ENCODE measurements around the gene GABPB1. TPM values are rescaled to one million over a fixed set of nuclear protein-coding genes. Genes with fewer than 3 reads are reported as not detected.

Gene GABPB1
- polyA plus RNA-seq, 1 donor, result 16.2 TPM

GRCh38 chr15:50241684-50242450 is 113.1 kb downstream of the GABPB1 start:
- no peak for DNase-seq (ENCODE audit: low read depth)

GRCh38 chr15:50238255-50238654 is 116.7 kb downstream of the GABPB1 start:
- no peak for DNase-seq (ENCODE audit: low read depth)

GRCh38 chr15:50236433-50236832 is 118.6 kb downstream of the GABPB1 start:
- no peak for DNase-seq (ENCODE audit: low read depth)

- DNase-seq (ENCODE audit: low read depth), result no peak
These were observed 119.2 kb downstream of the GABPB1 start for GRCh38 chr15:50235794-50236193.

- no peak for DNase-seq (ENCODE audit: low read depth)
These were observed 120.2 kb downstream of the GABPB1 start for GRCh38 chr15:50234764-50235163.

GRCh38 chr15:50233192-50233736 is 121.7 kb downstream of the GABPB1 start:
- no peak for DNase-seq (ENCODE audit: low read depth)

GRCh38 chr15:50232791-50233190 is 122.2 kb downstream of the GABPB1 start:
- no peak for DNase-seq (ENCODE audit: low read depth)

GRCh38 chr15:50231761-50232160 is 123.2 kb downstream of the GABPB1 start:
- DNase-seq (ENCODE audit: low read depth), result no peak

GRCh38 chr15:50229336-50229735 is 125.7 kb downstream of the GABPB1 start:
- no peak for DNase-seq (ENCODE audit: low read depth)

GRCh38 chr15:50228866-50229265 is 126.1 kb downstream of the GABPB1 start:
- no peak for DNase-seq (ENCODE audit: low read depth)

- DNase-seq (ENCODE audit: low read depth), result no peak
These were observed 127.9 kb downstream of the GABPB1 start for GRCh38 chr15:50227076-50227475.

- DNase-seq (ENCODE audit: low read depth), result no peak
These were observed 129.1 kb downstream of the GABPB1 start for GRCh38 chr15:50225938-50226337.

Other genes with a start within 250 kb of the GABPB1 start
- gene ATP8B4, start 236.0 kb downstream of the GABPB1 start, polyA plus RNA-seq (ENCODE audit: insufficient read length), result 1.9 TPM
- gene SLC27A2, start 173.0 kb downstream of the GABPB1 start, polyA plus RNA-seq (ENCODE audit: insufficient read length), result 0.09 TPM
- 1.2 TPM for gene HDC, start 89.5 kb downstream of the GABPB1 start, polyA plus RNA-seq (ENCODE audit: insufficient read length)
- 30.2 TPM for gene USP8, start 69.2 kb upstream of the GABPB1 start, polyA plus RNA-seq (ENCODE audit: insufficient read length)
- gene USP50, start 191.5 kb upstream of the GABPB1 start, polyA plus RNA-seq (ENCODE audit: insufficient read length), result not detected

All from forelimb muscle (tissue), 1 donor.